GM21576 (cell line): ENCODE data around the gene PDLIM7.
"Not testable (repeated sequence)": the region's sequence is repeated elsewhere in the genome, so short reads cannot be mapped to it uniquely, and the experiment has no call there.

Experiments
- ATAC-seq: cut with Tn5 transposase; IDR thresholded peaks from one replicate; pipeline ENCODE4 v1.9.1; 2021; ENCODE audit warnings: mild to moderate bottlenecking, moderate library complexity; ENCODE audit not compliant: unreplicated experiment

Gene PDLIM7

GRCh38 chr5:177492841-177493240, 4.6 kb downstream of the PDLIM7 start:
- ATAC-seq, result no peak

- no peak for ATAC-seq
Observed at GRCh38 chr5:177491983-177492746, 5.2 kb downstream of the PDLIM7 start.

- ATAC-seq, result no peak
Observed at GRCh38 chr5:177491429-177491945, 5.9 kb downstream of the PDLIM7 start.

- ATAC-seq, result no peak
Observed at GRCh38 chr5:177490992-177491391, 6.4 kb downstream of the PDLIM7 start.

- no peak for ATAC-seq
Observed at GRCh38 chr5:177490311-177490991, 7.0 kb downstream of the PDLIM7 start.

GRCh38 chr5:177489119-177489716, 8.2 kb downstream of the PDLIM7 start:
- ATAC-seq, result no peak

- no peak for ATAC-seq
Observed at GRCh38 chr5:177487975-177488374, 9.4 kb downstream of the PDLIM7 start.

- no peak for ATAC-seq
Observed at GRCh38 chr5:177487144-177487543, 10.3 kb downstream of the PDLIM7 start.

GRCh38 chr5:177486256-177486655, 11.1 kb downstream of the PDLIM7 start:
- ATAC-seq, result no peak

- ATAC-seq, result not testable (repeated sequence)
Observed at GRCh38 chr5:177485753-177486152, 11.7 kb downstream of the PDLIM7 start.

GRCh38 chr5:177484902-177485549, 12.4 kb downstream of the PDLIM7 start:
- ATAC-seq, result no peak

GRCh38 chr5:177483994-177484901, 13.2 kb downstream of the PDLIM7 start:
- no peak for ATAC-seq

GRCh38 chr5:177483042-177483441, 14.4 kb downstream of the PDLIM7 start:
- no peak for ATAC-seq

GRCh38 chr5:177482359-177482795, 15.0 kb downstream of the PDLIM7 start:
- no peak for ATAC-seq

GRCh38 chr5:177479774-177480173, 17.6 kb downstream of the PDLIM7 start:
- no peak for ATAC-seq

- ATAC-seq, result no peak
Observed at GRCh38 chr5:177478711-177479646, 18.4 kb downstream of the PDLIM7 start.

- no peak for ATAC-seq
Observed at GRCh38 chr5:177477701-177478477, 19.5 kb downstream of the PDLIM7 start.

GRCh38 chr5:177476531-177477233, 20.7 kb downstream of the PDLIM7 start:
- no peak for ATAC-seq
